GM19240 (cell line): ENCODE data around the gene DUOX1.
"Not testable (repeated sequence)": the region's sequence is repeated elsewhere in the genome, so short reads cannot be mapped to it uniquely, and the experiment has no call there.

ENCODE experiments used
- DNase-seq: peaks from one replicate; pipeline ENCODE4 v3.0.0; 2011; ENCODE audit warnings: low spot score; ENCODE audit not compliant: insufficient read length

DUOX1 gene

GRCh38 chr15:45129651-45130129, at the start of gene DUOX1, which contains the start of gene DUOXA1:
DUOX1 (plus strand) TSS chr15:45129994; CDS start chr15:45131967, 1,973 bp downstream.
DUOXA1 (minus strand) TSS chr15:45129879; CDS start chr15:45123014, 6,865 bp downstream.
- DNase-seq, result no peak

- DNase-seq, result not testable (repeated sequence)
Observed at GRCh38 chr15:45080593-45080992, 49.2 kb upstream of the DUOX1 start.

- DNase-seq, result not testable (repeated sequence)
Observed at GRCh38 chr15:45082412-45082811, 47.4 kb upstream of the DUOX1 start.

- no peak for DNase-seq
Observed at GRCh38 chr15:45083223-45083622, 46.6 kb upstream of the DUOX1 start.

GRCh38 chr15:45084163-45084562, 45.6 kb upstream of the DUOX1 start:
- DNase-seq, result no peak

GRCh38 chr15:45087513-45087912, 42.3 kb upstream of the DUOX1 start:
- no peak for DNase-seq

GRCh38 chr15:45088801-45089711, 40.7 kb upstream of the DUOX1 start:
- DNase-seq, result no peak

GRCh38 chr15:45089712-45090373, 40.0 kb upstream of the DUOX1 start:
- no peak for DNase-seq

GRCh38 chr15:45091161-45091560, 38.6 kb upstream of the DUOX1 start:
- no peak for DNase-seq

- DNase-seq, result no peak
Observed at GRCh38 chr15:45091576-45091975, 38.2 kb upstream of the DUOX1 start.

- DNase-seq, result no peak
Observed at GRCh38 chr15:45093013-45093412, 36.8 kb upstream of the DUOX1 start.

GRCh38 chr15:45093622-45094357, 36.0 kb upstream of the DUOX1 start:
- no peak for DNase-seq

- DNase-seq, result no peak
Observed at GRCh38 chr15:45094358-45094730, 35.5 kb upstream of the DUOX1 start.

GRCh38 chr15:45095661-45096060, 34.1 kb upstream of the DUOX1 start:
- no peak for DNase-seq

- no peak for DNase-seq
Observed at GRCh38 chr15:45097466-45097865, 32.3 kb upstream of the DUOX1 start.

- no peak for DNase-seq
Observed at GRCh38 chr15:45099549-45100165, 30.1 kb upstream of the DUOX1 start.

GRCh38 chr15:45100884-45101625, 28.7 kb upstream of the DUOX1 start:
- no peak for DNase-seq

- no peak for DNase-seq
Observed at GRCh38 chr15:45101749-45102148, 28.0 kb upstream of the DUOX1 start.

- DNase-seq, result no peak
Observed at GRCh38 chr15:45102226-45102625, 27.6 kb upstream of the DUOX1 start.

GRCh38 chr15:45104170-45104569, 25.6 kb upstream of the DUOX1 start:
- not testable (repeated sequence) for DNase-seq
